ENCODE results near the gene IFNE.

The IFNE gene

GRCh38 chr9:21482213-21482612, at the start of gene IFNE:
TSS of gene IFNE (minus strand) at chr9:21482313. CDS start at chr9:21481694, 619 bp downstream.
- H3K4me3 ChIP-seq (ENCODE audit: low read depth, low read length): no peak within 1 kb of the TSS
- no peak for TF ChIP-seq CTCF (IDR thresholded peaks at IDR 0.05; ENCODE audit: borderline replicate concordance, insufficient read depth, low read depth, low read length)

DNA sequence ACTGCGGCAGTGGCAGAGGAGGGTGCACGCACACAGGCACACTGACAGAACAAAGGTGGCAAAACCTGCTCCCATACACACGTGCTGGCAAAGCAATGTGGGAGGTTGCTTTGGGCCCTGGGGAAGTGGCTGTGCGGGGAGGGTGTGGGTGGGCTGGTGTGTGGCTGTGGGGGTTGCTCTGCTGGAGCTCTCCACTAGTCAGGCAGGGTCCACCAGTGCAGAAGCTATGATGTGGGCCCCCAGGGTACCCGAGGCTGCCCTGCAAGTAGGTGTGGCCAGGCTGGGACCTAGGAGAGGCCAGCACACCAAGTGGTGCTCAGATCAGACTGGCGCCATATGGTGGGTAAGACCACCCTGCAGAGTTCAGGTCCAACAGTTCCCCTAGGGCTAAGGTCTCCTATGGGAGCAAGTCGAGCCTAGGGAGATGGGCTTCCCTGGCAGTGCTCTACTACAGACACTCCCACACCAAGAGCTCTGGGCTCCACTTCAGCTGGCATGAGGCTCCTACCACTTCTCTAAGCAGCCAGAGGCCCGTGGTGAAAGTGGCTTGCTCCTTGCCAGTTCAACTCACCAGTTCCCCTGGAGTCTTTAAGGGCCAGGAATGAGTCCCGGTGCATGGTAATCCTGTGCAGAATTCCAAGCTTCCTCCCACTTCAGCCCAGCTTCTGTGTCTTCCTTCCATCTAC, 46.2 kb upstream of the IFNE start:
- TF ChIP-seq CTCF (IDR thresholded peaks at IDR 0.05; ENCODE audit: borderline replicate concordance, insufficient read depth, low read depth, low read length): no peak
- no peak overlapping the region for H3K4me3 ChIP-seq (ENCODE audit: low read depth, low read length)

- peak; percentile 7; the same call in 1 of the 2 replicates for TF ChIP-seq CTCF (IDR thresholded peaks at IDR 0.05; ENCODE audit: borderline replicate concordance, insufficient read depth, low read depth, low read length)
- H3K4me3 ChIP-seq (ENCODE audit: low read depth, low read length): no peak overlapping the region
Measured at GRCh38 chr9:21527579-21527978, 45.5 kb upstream of the IFNE start.

DNA sequence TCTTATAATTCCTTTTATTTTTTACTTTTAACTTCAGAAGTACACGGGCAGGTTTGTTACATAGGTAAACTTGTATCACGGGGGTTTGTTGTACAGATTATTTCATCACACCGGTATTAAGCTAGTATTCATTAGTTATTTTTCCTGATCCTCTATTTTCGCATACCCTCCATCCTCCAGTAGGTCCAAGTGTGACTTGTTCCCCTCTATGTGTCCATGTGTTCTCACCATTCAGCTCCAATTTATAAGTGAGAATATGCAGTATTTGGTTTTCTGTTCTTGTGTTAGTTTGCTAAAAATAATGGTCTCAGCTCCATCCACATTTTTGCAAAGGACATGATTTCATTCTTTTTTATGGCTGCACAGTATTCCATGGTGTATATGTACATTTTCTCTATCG, 43.1 kb upstream of the IFNE start:
- no peak overlapping the region for H3K4me3 ChIP-seq (ENCODE audit: low read depth, low read length)
- no peak for TF ChIP-seq CTCF (IDR thresholded peaks at IDR 0.05; ENCODE audit: borderline replicate concordance, insufficient read depth, low read depth, low read length)

GRCh38 chr9:21524099-21524830, 42.2 kb upstream of the IFNE start:
- no peak for TF ChIP-seq CTCF (IDR thresholded peaks at IDR 0.05; ENCODE audit: borderline replicate concordance, insufficient read depth, low read depth, low read length)
- H3K4me3 ChIP-seq (ENCODE audit: low read depth, low read length): no peak overlapping the region

- no peak overlapping the region for H3K4me3 ChIP-seq (ENCODE audit: low read depth, low read length)
- no peak for TF ChIP-seq CTCF (IDR thresholded peaks at IDR 0.05; ENCODE audit: borderline replicate concordance, insufficient read depth, low read depth, low read length)
Measured at GRCh38 chr9:21523021-21524014, 41.2 kb upstream of the IFNE start.

Measured in GM12875 (cell line).